ENCODE results near the gene SYT17.

DNA sequence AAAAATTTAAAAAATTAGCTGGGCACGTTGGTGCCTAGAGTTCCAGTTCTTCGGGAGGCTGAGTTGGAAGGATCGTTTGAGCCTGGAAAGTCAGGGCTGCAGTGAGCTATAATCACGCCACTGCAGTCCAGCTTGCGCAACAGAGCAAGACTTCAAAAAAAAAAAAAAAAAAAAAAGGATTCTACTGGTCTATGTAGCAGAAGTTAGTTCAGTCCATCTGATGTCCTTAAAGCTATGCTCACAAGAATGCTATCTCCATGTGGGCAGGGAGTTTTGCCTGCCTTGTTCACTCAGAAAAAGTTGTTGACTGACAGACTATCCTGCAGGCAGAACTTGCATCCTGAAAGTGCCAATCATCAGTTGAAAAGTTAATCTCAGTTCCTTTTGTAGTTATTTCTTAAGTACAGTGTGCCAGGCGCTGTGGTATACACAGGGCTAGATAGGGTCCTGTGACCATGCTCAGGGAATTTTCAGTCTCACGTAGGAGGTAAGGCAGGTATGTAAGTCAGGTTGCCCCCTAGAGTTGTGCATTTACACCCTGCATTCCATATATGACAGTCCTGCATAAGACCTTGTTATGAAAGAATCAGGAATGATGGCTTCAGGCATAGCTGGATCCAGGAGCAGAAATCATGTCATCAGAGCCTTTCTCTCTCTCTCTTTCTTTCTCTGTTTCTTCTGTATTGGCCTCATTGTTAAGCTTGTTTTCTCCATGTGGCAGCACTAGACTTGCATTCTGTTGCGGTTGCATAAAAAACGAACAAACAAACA, 7.6 kb downstream of the SYT17 start:
- TF ChIP-seq, protein P1, sequence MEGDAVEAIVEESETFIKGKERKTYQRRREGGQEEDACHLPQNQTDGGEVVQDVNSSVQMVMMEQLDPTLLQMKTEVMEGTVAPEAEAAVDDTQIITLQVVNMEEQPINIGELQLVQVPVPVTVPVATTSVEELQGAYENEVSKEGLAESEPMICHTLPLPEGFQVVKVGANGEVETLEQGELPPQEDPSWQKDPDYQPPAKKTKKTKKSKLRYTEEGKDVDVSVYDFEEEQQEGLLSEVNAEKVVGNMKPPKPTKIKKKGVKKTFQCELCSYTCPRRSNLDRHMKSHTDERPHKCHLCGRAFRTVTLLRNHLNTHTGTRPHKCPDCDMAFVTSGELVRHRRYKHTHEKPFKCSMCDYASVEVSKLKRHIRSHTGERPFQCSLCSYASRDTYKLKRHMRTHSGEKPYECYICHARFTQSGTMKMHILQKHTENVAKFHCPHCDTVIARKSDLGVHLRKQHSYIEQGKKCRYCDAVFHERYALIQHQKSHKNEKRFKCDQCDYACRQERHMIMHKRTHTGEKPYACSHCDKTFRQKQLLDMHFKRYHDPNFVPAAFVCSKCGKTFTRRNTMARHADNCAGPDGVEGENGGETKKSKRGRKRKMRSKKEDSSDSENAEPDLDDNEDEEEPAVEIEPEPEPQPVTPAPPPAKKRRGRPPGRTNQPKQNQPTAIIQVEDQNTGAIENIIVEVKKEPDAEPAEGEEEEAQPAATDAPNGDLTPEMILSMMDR (IDR thresholded peaks at IDR 0.05): no peak
- no peak for TF ChIP-seq POLR2A (IDR thresholded peaks at IDR 0.05)
